Measurements from ENCODE around the gene RUSC2. TPM values are rescaled to one million over a fixed set of nuclear protein-coding genes. Genes with fewer than 3 reads are reported as not detected.
A peak's percentile ranks its signal among the peaks of the same experiment; 100 is the strongest.

The RUSC2 gene
- total and polyA plus RNA-seq, 2 of the 13 experiments (the other 11 are each of a cell fraction or from before 2014, with no cell fraction given): 2.8 to 3.3 TPM

GRCh38 chr9:35490155-35490909, 421 bp downstream of the RUSC2 start (continued):
- TF ChIP-seq, protein P1, sequence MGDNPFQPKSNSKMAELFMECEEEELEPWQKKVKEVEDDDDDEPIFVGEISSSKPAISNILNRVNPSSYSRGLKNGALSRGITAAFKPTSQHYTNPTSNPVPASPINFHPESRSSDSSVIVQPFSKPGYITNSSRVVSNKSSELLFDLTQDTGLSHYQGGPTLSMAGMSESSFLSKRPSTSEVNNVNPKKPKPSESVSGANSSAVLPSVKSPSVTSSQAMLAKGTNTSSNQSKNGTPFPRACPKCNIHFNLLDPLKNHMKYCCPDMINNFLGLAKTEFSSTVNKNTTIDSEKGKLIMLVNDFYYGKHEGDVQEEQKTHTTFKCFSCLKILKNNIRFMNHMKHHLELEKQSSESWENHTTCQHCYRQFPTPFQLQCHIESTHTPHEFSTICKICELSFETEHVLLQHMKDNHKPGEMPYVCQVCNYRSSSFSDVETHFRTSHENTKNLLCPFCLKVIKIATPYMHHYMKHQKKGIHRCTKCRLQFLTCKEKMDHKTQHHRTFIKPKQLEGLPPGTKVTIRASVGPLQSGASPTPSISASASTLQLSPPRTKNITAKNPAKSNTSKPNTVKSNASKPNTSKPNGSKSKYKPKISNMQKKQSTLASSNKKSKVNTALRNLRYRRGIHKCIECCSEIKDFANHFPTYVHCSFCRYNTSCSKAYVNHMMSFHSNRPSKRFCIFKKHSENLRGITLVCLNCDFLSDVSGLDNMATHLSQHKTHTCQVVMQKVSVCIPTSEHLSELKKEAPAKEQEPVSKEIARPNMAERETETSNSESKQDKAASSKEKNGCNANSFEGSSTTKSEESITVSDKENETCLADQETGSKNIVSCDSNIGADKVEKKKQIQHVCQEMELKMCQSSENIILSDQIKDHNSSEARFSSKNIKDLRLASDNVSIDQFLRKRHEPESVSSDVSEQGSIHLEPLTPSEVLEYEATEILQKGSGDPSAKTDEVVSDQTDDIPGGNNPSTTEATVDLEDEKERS (CRISPR knock-in tag; IDR thresholded peaks at IDR 0.05): no peak
- TF ChIP-seq ZNF768 (CRISPR knock-in tag; IDR thresholded peaks at IDR 0.05) (no peak), ZNF709 (CRISPR knock-in tag; IDR thresholded peaks at IDR 0.05) (0 out of 2 replicates have a peak, but pooled peaks have one; percentile 85), ZNF256 (CRISPR knock-in tag; conservative IDR thresholded peaks at IDR 0.05) (no peak), ZMYM2 (CRISPR knock-in tag; IDR thresholded peaks at IDR 0.05) (no peak), ZNF839 (CRISPR knock-in tag; IDR thresholded peaks at IDR 0.05; ENCODE audit: borderline replicate concordance) (0 out of 2 replicates have a peak, but pooled peaks have one; percentile 68), E2F2 (CRISPR knock-in tag; IDR thresholded peaks at IDR 0.05; ENCODE audit: borderline replicate concordance) (no peak), ZNF614 (CRISPR knock-in tag; IDR thresholded peaks at IDR 0.05; ENCODE audit: borderline replicate concordance) (no peak), REL (CRISPR knock-in tag; conservative IDR thresholded peaks at IDR 0.05) (no peak), CREM (IDR thresholded peaks at IDR 0.05) (no peak), CREM (CRISPR knock-in tag; IDR thresholded peaks at IDR 0.05) (no peak)
- TF ChIP-seq, protein P2, sequence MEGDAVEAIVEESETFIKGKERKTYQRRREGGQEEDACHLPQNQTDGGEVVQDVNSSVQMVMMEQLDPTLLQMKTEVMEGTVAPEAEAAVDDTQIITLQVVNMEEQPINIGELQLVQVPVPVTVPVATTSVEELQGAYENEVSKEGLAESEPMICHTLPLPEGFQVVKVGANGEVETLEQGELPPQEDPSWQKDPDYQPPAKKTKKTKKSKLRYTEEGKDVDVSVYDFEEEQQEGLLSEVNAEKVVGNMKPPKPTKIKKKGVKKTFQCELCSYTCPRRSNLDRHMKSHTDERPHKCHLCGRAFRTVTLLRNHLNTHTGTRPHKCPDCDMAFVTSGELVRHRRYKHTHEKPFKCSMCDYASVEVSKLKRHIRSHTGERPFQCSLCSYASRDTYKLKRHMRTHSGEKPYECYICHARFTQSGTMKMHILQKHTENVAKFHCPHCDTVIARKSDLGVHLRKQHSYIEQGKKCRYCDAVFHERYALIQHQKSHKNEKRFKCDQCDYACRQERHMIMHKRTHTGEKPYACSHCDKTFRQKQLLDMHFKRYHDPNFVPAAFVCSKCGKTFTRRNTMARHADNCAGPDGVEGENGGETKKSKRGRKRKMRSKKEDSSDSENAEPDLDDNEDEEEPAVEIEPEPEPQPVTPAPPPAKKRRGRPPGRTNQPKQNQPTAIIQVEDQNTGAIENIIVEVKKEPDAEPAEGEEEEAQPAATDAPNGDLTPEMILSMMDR (CRISPR knock-in tag; IDR thresholded peaks at IDR 0.05): no peak; the same call in 1 of the 2 replicates
- TF ChIP-seq, protein P3, sequence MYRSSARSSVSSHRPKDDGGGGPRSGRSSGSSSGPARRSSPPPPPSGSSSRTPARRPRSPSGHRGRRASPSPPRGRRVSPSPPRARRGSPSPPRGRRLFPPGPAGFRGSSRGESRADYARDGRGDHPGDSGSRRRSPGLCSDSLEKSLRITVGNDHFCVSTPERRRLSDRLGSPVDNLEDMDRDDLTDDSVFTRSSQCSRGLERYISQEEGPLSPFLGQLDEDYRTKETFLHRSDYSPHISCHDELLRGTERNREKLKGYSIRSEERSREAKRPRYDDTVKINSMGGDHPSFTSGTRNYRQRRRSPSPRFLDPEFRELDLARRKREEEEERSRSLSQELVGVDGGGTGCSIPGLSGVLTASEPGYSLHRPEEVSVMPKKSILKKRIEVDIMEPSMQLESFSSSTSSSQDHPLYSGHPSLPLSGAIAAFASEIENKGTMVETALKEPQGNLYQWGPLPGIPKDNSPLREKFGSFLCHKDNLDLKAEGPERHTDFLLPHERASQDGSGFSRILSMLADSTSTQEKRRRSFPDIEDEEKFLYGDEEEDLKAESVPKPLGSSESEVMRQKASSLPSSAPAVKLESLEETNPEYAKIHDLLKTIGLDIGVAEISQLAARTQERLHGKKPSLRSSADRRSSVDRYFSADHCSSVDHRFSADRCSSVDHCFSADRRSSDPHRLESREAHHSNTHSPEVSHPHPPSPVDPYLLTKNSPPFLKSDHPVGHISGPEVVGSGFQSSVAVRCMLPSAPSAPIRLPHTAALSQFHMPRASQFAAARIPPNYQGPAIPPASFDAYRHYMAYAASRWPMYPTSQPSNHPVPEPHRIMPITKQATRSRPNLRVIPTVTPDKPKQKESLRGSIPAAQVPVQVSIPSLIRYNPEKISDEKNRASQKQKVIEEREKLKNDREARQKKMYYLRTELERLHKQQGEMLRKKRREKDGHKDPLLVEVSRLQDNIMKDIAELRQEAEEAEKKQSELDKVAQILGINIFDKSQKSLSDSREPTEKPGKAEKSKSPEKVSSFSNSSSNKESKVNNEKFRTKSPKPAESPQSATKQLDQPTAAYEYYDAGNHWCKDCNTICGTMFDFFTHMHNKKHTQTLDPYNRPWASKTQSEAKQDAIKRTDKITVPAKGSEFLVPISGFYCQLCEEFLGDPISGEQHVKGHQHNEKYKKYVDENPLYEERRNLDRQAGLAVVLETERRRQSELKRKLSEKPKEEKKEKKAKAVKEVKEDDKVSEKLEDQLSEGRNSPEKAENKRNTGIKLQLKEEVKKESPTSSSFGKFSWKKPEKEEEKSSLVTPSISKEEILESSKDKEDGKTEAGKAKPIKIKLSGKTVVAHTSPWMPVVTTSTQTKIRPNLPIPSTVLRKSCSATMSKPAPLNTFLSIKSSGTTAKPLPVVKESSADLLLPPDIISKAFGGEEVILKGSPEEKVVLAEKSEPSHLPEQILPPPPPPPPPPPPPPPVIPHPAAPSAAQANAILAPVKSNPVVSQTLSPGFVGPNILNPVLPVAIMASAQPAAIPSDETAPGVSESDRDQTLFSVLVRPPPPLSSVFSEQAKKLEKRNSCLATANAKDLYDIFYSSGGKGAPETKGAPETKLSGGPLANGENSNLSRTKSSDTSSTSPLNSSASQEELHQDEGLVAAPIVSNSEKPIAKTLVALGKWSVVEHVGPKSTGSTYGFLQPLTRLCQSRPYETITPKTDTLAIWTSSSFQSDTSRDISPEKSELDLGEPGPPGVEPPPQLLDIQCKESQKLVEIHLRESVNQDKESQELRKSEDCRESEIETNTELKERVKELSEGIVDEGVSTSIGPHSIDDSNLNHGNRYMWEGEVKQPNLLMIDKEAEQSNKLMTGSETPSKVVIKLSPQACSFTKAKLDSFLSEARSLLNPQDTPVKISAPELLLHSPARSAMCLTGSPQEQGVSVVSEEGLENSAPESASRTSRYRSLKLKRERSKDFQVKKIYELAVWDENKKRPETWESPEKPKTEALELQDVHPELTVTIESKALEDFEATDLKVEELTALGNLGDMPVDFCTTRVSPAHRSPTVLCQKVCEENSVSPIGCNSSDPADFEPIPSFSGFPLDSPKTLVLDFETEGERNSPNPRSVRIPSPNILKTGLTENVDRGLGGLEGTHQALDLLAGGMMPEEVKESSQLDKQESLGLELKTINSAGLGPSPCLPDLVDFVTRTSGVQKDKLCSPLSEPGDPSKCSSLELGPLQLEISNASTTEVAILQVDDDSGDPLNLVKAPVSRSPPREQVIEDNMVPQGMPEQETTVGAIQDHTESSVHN (CRISPR knock-in tag; IDR thresholded peaks at IDR 0.05): no peak
